Measurements from ENCODE around the gene TWIST2. TPM values are rescaled to one million over a fixed set of nuclear protein-coding genes. Genes with fewer than 3 reads are reported as not detected.

The TWIST2 gene
- total RNA-seq, 2 donors from 2014 or later, result 6.2 to 26.1 TPM

GRCh38 chr2:238856713-238857567 lies 9.1 kb downstream of the TWIST2 start:
- H3K4me3 ChIP-seq, result no peak overlapping the region
- no peak overlapping the region for H3K27ac ChIP-seq
- H3K27me3 ChIP-seq, result no peaks in the 10 kb centered on the region
- H3K36me3 ChIP-seq, result no peaks in the 10 kb centered on the region
- H3K9me3 ChIP-seq, result no peaks in the 10 kb centered on the region
- H3K4me1 ChIP-seq, result no peaks in the 10 kb centered on the region
- DNase-seq (ENCODE audit: low spot score), result peak; percentile 54
- TF ChIP-seq CTCF (IDR thresholded peaks at IDR 0.05), result no peak

DNA sequence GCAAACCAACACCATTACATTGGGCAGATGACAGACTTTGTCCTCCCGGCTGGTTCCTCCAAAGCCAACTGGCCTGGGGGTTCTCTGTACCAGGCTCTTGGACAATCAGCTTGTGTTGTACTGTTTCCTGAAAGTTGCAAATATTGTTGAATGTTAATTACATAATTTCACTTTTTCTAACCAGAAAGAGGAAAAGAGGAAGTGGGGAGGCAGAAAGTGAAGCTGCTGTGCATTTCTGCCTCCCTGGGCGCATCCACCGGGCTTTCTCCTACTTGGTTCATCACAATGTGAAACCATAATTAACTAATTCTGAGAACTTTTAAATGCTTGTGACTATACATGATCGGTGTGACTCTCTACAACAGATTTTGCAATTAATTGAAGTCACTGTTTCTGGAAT lies 10.1 kb downstream of the TWIST2 start:
- peak; percentile 16 for DNase-seq (ENCODE audit: low spot score)
- Histone ChIP-seq H3K4me3 (no peak overlapping the region), H3K9me3 (no peaks in the 10 kb centered on the region), H3K36me3 (no peaks in the 10 kb centered on the region), H3K4me1 (no peaks in the 10 kb centered on the region), H3K27ac (no peak overlapping the region), H3K27me3 (no peaks in the 10 kb centered on the region)
- no peak for TF ChIP-seq CTCF (IDR thresholded peaks at IDR 0.05)

- no peak for TF ChIP-seq CTCF (IDR thresholded peaks at IDR 0.05)
- peak; percentile 56 for DNase-seq (ENCODE audit: low spot score)
- Histone ChIP-seq H3K27me3 (no peaks in the 10 kb centered on the region), H3K4me3 (no peak overlapping the region), H3K9me3 (no peaks in the 10 kb centered on the region), H3K27ac (no peak overlapping the region), H3K4me1 (peaks cover 0 to 11% of the 10 kb centered on the region in 2 donors), H3K36me3 (no peaks in the 10 kb centered on the region)
Measured at GRCh38 chr2:238859636-238860347, 11.9 kb downstream of the TWIST2 start.

- Histone ChIP-seq H3K27ac (no peak overlapping the region), H3K9me3 (no peaks in the 10 kb centered on the region), H3K4me3 (no peak overlapping the region), H3K4me1 (peaks cover 0 to 16% of the 10 kb centered on the region in 2 donors), H3K36me3 (no peaks in the 10 kb centered on the region), H3K27me3 (no peaks in the 10 kb centered on the region)
- no peak for TF ChIP-seq CTCF (IDR thresholded peaks at IDR 0.05)
- peak; percentile 56 for DNase-seq (ENCODE audit: low spot score)
Measured at GRCh38 chr2:238861013-238861730, 13.3 kb downstream of the TWIST2 start.

DNA sequence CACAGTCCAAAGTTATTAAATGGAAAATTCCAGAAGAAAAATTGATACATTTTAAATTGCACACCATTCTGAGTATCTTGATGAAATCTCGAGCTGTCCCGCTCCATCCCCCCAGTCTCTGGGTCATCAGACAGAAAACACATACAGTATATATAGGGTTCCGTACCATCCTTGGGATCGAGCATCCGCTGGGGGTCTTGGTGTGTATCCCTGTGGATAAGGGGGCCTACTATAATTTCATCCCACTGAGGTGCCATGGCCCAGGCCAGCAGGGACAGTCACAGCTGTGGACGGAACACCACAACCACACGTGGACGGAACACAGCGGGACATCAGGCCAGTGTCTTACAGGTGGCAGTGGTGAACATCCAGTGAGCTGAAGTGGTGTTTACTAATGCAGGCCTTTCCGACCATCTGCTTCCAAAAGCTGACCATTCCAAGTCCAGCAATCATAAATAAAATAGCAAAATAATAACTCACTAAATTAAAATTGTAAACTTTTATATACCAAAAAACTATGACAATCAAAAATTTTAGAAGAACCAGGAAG lies 14.0 kb downstream of the TWIST2 start:
- no peak overlapping the region for H3K27ac ChIP-seq
- no peaks in the 10 kb centered on the region for H3K9me3 ChIP-seq
- peaks cover 0 to 16% of the 10 kb centered on the region in 2 donors for H3K4me1 ChIP-seq
- no peaks in the 10 kb centered on the region for H3K36me3 ChIP-seq
- no peak for TF ChIP-seq CTCF (IDR thresholded peaks at IDR 0.05)
- no peak overlapping the region for H3K4me3 ChIP-seq
- no peaks in the 10 kb centered on the region for H3K27me3 ChIP-seq
- DNase-seq (ENCODE audit: low spot score), result peak; percentile 49

Measured in right atrium auricular region (tissue), 2 donors.